K562 (cell line): ENCODE measurements around the gene DDX54. TPM values are rescaled to one million over a fixed set of nuclear protein-coding genes. Genes with fewer than 3 reads are reported as not detected.

Experiments used
- ARID1B ChIP-seq: fragments of 450-650 bp; IDR thresholded peaks from 2 replicates; pipeline ENCODE4 v1.6.1; 2016; ENCODE audit warnings: antibody characterized with exemption, mild to moderate bottlenecking, inconsistent platforms
- CHD7 ChIP-seq: fragments of 200-600 bp; sonication (generic); IDR thresholded peaks from one replicate; pipeline ENCODE4 v1.6.1; 2012; ENCODE audit warnings: mild to moderate bottlenecking, low read depth, low read length, inconsistent platforms
- MAZ ChIP-seq, 2 experiments: fragments of 450-650 bp in 1 of 2; sonication (generic) in 1 of 2; formaldehyde crosslinking; IDR thresholded peaks in 1 of 2; conservative IDR thresholded peaks in 1 of 2; 2 replicates each; pipeline versions ENCODE4 v1.4.0 to v1.5.0; 2020; ENCODE audit warnings: mild to moderate bottlenecking in 1 of 2, missing genetic modification reagents in 1 of 2
- NFRKB ChIP-seq: fragments of 450-650 bp; IDR thresholded peaks from 2 replicates; pipeline ENCODE4 v1.6.1; 2016; ENCODE audit warnings: low read depth
- PRMT5 ChIP-seq: sonication (generic); formaldehyde crosslinking; IDR thresholded peaks from 2 replicates; pipeline ENCODE4 v1.5.0; 2020; ENCODE audit warnings: missing genetic modification reagents
- RFX7 ChIP-seq: fragments of 250-450 bp; sonication (Bioruptor Pico); IDR thresholded peaks from 2 replicates; pipeline ENCODE4 v1.5.1; 2021; ENCODE audit warnings: mild to moderate bottlenecking
- SFPQ ChIP-seq: fragments of 200-400 bp; formaldehyde crosslinking; IDR thresholded peaks from 2 replicates; pipeline ENCODE4 v1.6.1; 2017; ENCODE audit warnings: mild to moderate bottlenecking, low read depth, low read length, moderate library complexity
- SMARCB1 ChIP-seq: IDR thresholded peaks from 2 replicates; pipeline ENCODE4 v1.6.1; 2011; ENCODE audit warnings: improper control_type of control experiment, low read depth; ENCODE audit not compliant: insufficient read length
- SP1 ChIP-seq: sonication (generic); formaldehyde crosslinking; IDR thresholded peaks from 2 replicates; pipeline ENCODE4 v1.8.1; 2022; ENCODE audit warnings: mild to moderate bottlenecking, missing genetic modification reagents
- THAP7 ChIP-seq: fragments of 250-450 bp; sonication (Bioruptor Pico); IDR thresholded peaks from 2 replicates; pipeline ENCODE4 v1.5.0; 2021
- ZKSCAN3 ChIP-seq: fragments of 250-450 bp; sonication (Bioruptor Pico); IDR thresholded peaks from 2 replicates; pipeline ENCODE4 v1.4.0; 2020
- ZNF134 ChIP-seq: fragments of 250-450 bp; sonication (Bioruptor Pico); conservative IDR thresholded peaks from 2 replicates; pipeline ENCODE4 v1.4.0; 2020
- ZNF316 ChIP-seq: fragments of 450-650 bp; IDR thresholded peaks from 2 replicates; pipeline ENCODE4 v1.6.1; 2016
- ZZZ3 ChIP-seq: fragments of 450-650 bp; IDR thresholded peaks from 2 replicates; pipeline ENCODE4 v1.6.1; 2016; ENCODE audit warnings: antibody characterized with exemption, mild to moderate bottlenecking, moderate library complexity
- polyA plus RNA-seq, 8 experiments: library from polyadenylated mRNA; depleted of rRNA in 4 of 8; stranded (reverse) in 5 of 8; unstranded in 3 of 8; fragments of >200 nt; fragmentation: Nextera tagmentation in 2 of 8; fragmentation: Illumina TruSeq in 1 of 8; extraction: Ambion mirVana in 2 of 8; extraction: Trizol in 1 of 8; gene quantifications; 2 replicates each; pipeline versions ENCODE4 v1.2.1 to v1.2.3, GENCODE V29; 2011 to 2014; ENCODE audit warnings: inconsistent platforms in 1 of 8, missing spikeins in 1 of 8
- total RNA-seq, 7 experiments: library from RNA; depleted of rRNA in 6 of 7; stranded (reverse); fragments of >200 nt in 6 of 7; fragmentation: Illumina TruSeq in 2 of 7; extraction: Trizol in 2 of 7; gene quantifications; 2 replicates each; pipeline versions ENCODE4 v1.2.1 to v1.2.3, GENCODE V29; 2011 to 2021; ENCODE audit warnings: low replicate concordance in 1 of 7

The DDX54 gene
- total and polyA plus RNA-seq, 9 of the 15 experiments (the other 6 are each of a cell fraction or from before 2014, with no cell fraction given), result 1.4 to 135 (median 51.4) TPM

GRCh38 chr12:113221181-113221996, 36.1 kb upstream of the DDX54 start, which contains the start of gene TPCN1 (continued):
- TF ChIP-seq CHD7, result no peak
- peak in 1 of 2 experiments; percentile 72; a peak in 2 of 4 replicates for TF ChIP-seq MAZ (CRISPR knock-in tag; conservative IDR thresholded peaks at IDR 0.05 in 1 of 2, IDR thresholded peaks at IDR 0.05 in 1 of 2)
- TF ChIP-seq ZNF134 (CRISPR knock-in tag), result no peak
- no peak for TF ChIP-seq SFPQ
- 0 out of 2 replicates have a peak, but pooled peaks have one; percentile 9 for TF ChIP-seq ARID1B
- peak; percentile 97 for TF ChIP-seq SP1 (CRISPR knock-in tag)
- no peak for TF ChIP-seq ZNF316
- TF ChIP-seq ZZZ3, result no peak
- no peak for TF ChIP-seq ZKSCAN3
- no peak for TF ChIP-seq SMARCB1
- no peak for TF ChIP-seq PRMT5 (CRISPR knock-in tag)
- TF ChIP-seq NFRKB, result no peak
- no peak for TF ChIP-seq THAP7 (CRISPR knock-in tag)
- 0 out of 2 replicates have a peak, but pooled peaks have one; percentile 6 for TF ChIP-seq RFX7
